Measurements from ENCODE around the gene PECR.
A peak's percentile ranks its signal among the peaks of the same experiment; 100 is the strongest.

PECR gene

DNA sequence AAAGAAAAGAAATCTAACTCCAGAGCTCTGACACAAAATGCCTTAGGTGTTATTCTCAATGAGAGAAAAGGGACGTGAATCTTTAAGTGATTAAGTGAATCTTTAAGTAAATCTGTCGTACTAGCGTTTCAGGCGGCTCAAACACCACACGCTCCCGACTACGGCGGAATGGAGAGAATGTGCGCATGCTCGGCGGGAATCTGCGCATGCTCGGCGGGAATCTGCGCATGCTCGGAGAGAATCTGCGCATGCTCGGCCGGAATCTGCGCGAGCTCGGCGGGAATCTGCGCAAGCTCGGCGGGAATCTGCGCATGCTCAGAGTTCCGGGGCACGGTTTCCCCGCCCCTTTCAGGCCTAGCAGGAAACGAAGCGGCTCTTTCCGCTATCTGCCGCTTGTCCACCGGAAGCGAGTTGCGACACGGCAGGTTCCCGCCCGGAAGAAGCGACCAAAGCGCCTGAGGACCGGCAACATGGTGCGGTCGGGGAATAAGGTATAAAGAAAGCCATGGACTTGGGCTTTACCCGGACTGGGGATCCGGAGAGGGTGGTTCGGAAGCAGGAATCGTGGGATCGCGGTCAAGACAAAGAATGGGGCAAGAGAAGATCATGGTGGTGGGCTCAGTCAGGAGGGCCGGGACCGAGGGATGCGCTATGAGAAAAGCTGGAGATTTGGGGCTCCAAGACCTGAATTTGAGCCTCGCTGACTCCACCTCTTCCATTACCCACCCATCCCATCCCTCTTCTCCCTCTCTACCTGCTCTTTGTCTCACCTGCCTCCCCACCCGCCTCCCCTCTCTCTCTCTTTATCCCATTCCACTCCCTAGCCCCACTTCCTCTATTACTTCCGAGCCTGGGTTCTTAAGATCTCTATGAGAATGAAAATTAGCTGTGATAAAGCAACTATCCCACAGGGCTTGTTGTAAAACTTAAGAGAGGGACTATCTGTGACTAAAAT lies 27.6 kb upstream of the PECR start, which contains the start of gene XRCC5 (continued):
- no peak for TF ChIP-seq MZF1 (tag by site-specific recombination; IDR thresholded peaks at IDR 0.05; ENCODE audit: borderline replicate concordance)
- no peak for TF ChIP-seq ZSCAN23 (tag by site-specific recombination; IDR thresholded peaks at IDR 0.05)
- TF ChIP-seq, protein P1, sequence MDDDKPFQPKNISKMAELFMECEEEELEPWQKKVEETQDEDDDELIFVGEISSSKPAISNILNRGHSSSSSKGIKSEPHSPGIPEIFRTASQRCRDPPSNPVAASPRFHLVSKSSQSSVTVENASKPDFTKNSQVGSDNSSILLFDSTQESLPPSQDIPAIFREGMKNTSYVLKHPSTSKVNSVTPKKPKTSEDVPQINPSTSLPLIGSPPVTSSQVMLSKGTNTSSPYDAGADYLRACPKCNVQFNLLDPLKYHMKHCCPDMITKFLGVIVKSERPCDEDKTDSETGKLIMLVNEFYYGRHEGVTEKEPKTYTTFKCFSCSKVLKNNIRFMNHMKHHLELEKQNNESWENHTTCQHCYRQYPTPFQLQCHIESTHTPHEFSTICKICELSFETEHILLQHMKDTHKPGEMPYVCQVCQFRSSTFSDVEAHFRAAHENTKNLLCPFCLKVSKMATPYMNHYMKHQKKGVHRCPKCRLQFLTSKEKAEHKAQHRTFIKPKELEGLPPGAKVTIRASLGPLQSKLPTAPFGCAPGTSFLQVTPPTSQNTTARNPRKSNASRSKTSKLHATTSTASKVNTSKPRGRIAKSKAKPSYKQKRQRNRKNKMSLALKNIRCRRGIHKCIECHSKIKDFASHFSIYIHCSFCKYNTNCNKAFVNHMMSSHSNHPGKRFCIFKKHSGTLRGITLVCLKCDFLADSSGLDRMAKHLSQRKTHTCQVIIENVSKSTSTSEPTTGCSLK (tag by site-specific recombination; IDR thresholded peaks at IDR 0.05) = no peak
- no peak for TF ChIP-seq ZNF530 (tag by site-specific recombination; IDR thresholded peaks at IDR 0.05; ENCODE audit: low read depth)
- no peak for TF ChIP-seq SCRT2 (tag by site-specific recombination; IDR thresholded peaks at IDR 0.05)
- TF ChIP-seq, protein P2, sequence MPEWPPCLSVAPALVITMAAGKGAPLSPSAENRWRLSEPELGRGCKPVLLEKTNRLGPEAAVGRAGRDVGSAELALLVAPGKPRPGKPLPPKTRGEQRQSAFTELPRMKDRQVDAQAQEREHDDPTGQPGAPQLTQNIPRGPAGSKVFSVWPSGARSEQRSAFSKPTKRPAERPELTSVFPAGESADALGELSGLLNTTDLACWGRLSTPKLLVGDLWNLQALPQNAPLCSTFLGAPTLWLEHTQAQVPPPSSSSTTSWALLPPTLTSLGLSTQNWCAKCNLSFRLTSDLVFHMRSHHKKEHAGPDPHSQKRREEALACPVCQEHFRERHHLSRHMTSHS (tag by site-specific recombination; IDR thresholded peaks at IDR 0.05) = no peak
- no peak for TF ChIP-seq ZNF768 (tag by site-specific recombination; IDR thresholded peaks at IDR 0.05)
- no peak for TF ChIP-seq ZNF19 (tag by site-specific recombination; IDR thresholded peaks at IDR 0.05; ENCODE audit: low read depth)
- no peak for TF ChIP-seq ZNF423 (tag by site-specific recombination; IDR thresholded peaks at IDR 0.05)
- TF ChIP-seq ZNF169 (tag by site-specific recombination; IDR thresholded peaks at IDR 0.05) = no peak
- TF ChIP-seq ZNF155 (tag by site-specific recombination; IDR thresholded peaks at IDR 0.05) = no peak
- TF ChIP-seq ZNF670 (tag by site-specific recombination; IDR thresholded peaks at IDR 0.05; ENCODE audit: low read depth) = no peak
- TF ChIP-seq ZNF792 (tag by site-specific recombination; IDR thresholded peaks at IDR 0.05) = no peak
- TF ChIP-seq ZNF501 (tag by site-specific recombination; IDR thresholded peaks at IDR 0.05) = 0 out of 2 replicates have a peak, but pooled peaks have one; percentile 16
- TF ChIP-seq ZNF23 (tag by site-specific recombination; IDR thresholded peaks at IDR 0.05; ENCODE audit: borderline replicate concordance) = no peak
- TF ChIP-seq SP3 (tag by site-specific recombination; IDR thresholded peaks at IDR 0.05) = peak; percentile 39
- no peak for TF ChIP-seq ZNF416 (tag by site-specific recombination; IDR thresholded peaks at IDR 0.05)
- no peak for TF ChIP-seq ZNF560 (tag by site-specific recombination; IDR thresholded peaks at IDR 0.05; ENCODE audit: borderline replicate concordance)
- TF ChIP-seq KLF9 (tag by site-specific recombination; IDR thresholded peaks at IDR 0.05; ENCODE audit: low read depth) = no peak
- no peak for TF ChIP-seq ZFHX2 (tag by site-specific recombination; conservative IDR thresholded peaks at IDR 0.05)
- no peak for TF ChIP-seq ZNF214 (tag by site-specific recombination; IDR thresholded peaks at IDR 0.05; ENCODE audit: borderline replicate concordance)
- no peak for TF ChIP-seq ZNF707 (tag by site-specific recombination; IDR thresholded peaks at IDR 0.05)
- TF ChIP-seq KLF10 (tag by site-specific recombination; IDR thresholded peaks at IDR 0.05) = no peak
- TF ChIP-seq, protein P3, sequence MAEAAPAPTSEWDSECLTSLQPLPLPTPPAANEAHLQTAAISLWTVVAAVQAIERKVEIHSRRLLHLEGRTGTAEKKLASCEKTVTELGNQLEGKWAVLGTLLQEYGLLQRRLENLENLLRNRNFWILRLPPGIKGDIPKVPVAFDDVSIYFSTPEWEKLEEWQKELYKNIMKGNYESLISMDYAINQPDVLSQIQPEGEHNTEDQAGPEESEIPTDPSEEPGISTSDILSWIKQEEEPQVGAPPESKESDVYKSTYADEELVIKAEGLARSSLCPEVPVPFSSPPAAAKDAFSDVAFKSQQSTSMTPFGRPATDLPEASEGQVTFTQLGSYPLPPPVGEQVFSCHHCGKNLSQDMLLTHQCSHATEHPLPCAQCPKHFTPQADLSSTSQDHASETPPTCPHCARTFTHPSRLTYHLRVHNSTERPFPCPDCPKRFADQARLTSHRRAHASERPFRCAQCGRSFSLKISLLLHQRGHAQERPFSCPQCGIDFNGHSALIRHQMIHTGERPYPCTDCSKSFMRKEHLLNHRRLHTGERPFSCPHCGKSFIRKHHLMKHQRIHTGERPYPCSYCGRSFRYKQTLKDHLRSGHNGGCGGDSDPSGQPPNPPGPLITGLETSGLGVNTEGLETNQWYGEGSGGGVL (tag by site-specific recombination; IDR thresholded peaks at IDR 0.05) = no peak
- TF ChIP-seq ZNF211 (tag by site-specific recombination; IDR thresholded peaks at IDR 0.05; ENCODE audit: low read depth) = no peak
- no peak for TF ChIP-seq ZNF623 (tag by site-specific recombination; IDR thresholded peaks at IDR 0.05)
- no peak for TF ChIP-seq ZNF133 (tag by site-specific recombination; IDR thresholded peaks at IDR 0.05)
- TF ChIP-seq ZNF341 (tag by site-specific recombination; IDR thresholded peaks at IDR 0.05; ENCODE audit: low read depth) = no peak
- TF ChIP-seq PRDM1 (tag by site-specific recombination; IDR thresholded peaks at IDR 0.05) = 0 out of 2 replicates have a peak, but pooled peaks have one; percentile 10
- no peak for TF ChIP-seq ZNF10 (tag by site-specific recombination; IDR thresholded peaks at IDR 0.05)
- no peak for TF ChIP-seq KLF7 (tag by site-specific recombination; IDR thresholded peaks at IDR 0.05; ENCODE audit: borderline replicate concordance)
- TF ChIP-seq, protein P4, sequence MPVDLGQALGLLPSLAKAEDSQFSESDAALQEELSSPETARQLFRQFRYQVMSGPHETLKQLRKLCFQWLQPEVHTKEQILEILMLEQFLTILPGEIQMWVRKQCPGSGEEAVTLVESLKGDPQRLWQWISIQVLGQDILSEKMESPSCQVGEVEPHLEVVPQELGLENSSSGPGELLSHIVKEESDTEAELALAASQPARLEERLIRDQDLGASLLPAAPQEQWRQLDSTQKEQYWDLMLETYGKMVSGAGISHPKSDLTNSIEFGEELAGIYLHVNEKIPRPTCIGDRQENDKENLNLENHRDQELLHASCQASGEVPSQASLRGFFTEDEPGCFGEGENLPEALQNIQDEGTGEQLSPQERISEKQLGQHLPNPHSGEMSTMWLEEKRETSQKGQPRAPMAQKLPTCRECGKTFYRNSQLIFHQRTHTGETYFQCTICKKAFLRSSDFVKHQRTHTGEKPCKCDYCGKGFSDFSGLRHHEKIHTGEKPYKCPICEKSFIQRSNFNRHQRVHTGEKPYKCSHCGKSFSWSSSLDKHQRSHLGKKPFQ (tag by site-specific recombination; IDR thresholded peaks at IDR 0.05) = no peak
- no peak for TF ChIP-seq ZNF785 (tag by site-specific recombination; IDR thresholded peaks at IDR 0.05)
- no peak for TF ChIP-seq ZNF146 (tag by site-specific recombination; IDR thresholded peaks at IDR 0.05)
- TF ChIP-seq ZNF324 (tag by site-specific recombination; IDR thresholded peaks at IDR 0.05) = no peak
